ENCODE measurements around the gene CPD. TPM values are rescaled to one million over a fixed set of nuclear protein-coding genes. Genes with fewer than 3 reads are reported as not detected.

CPD gene
- total and polyA plus RNA-seq, 9 of the 15 experiments (the other 6 are each of a cell fraction or from before 2014, with no cell fraction given), result 4.5 to 24.4 (median 20.4) TPM

DNA sequence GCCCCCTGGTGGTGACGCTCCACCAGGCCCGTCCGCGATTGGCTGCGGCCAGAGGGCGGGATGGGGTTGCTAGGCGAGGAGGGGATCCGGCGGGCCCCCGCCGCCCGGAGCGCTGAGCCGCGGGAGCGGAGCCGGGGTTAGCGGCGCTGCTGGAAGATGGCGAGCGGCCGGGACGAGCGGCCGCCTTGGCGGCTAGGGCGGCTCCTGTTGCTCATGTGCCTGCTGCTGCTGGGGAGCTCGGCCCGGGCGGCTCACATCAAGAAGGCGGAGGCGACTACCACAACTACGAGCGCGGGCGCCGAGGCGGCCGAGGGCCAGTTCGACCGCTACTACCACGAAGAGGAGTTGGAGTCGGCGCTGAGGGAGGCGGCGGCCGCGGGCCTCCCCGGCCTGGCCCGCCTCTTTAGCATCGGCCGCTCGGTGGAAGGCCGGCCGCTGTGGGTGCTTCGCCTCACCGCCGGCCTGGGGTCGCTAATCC lies at the start of gene CPD (continued):
- TF ChIP-seq KAT8 (IDR thresholded peaks at IDR 0.05; ENCODE audit: low read depth) (no peak), ZC3H4 (CRISPR knock-in tag; IDR thresholded peaks at IDR 0.05; ENCODE audit: borderline replicate concordance) (no peak), CXXC5 (CRISPR knock-in tag; IDR thresholded peaks at IDR 0.05) (peak; percentile 65), EZH2 (IDR thresholded peaks at IDR 0.05; ENCODE audit: borderline replicate concordance, low read depth, low read length) (no peak), YBX1 (IDR thresholded peaks at IDR 0.05) (no peak), NBN (IDR thresholded peaks at IDR 0.05; ENCODE audit: low read depth) (no peak), ZNF707 (CRISPR knock-in tag; conservative IDR thresholded peaks at IDR 0.05) (no peak), ASH1L (IDR thresholded peaks at IDR 0.05; ENCODE audit: borderline replicate concordance, low read depth, partially characterized antibody) (no peak), RUNX1 (IDR thresholded peaks at IDR 0.05; ENCODE audit: low read depth) (no peak), TAF15 (IDR thresholded peaks at IDR 0.05; ENCODE audit: low read depth, low read length) (no peak), ZNF764 (CRISPR knock-in tag; IDR thresholded peaks at IDR 0.05; ENCODE audit: low read depth) (no peak)
- TF ChIP-seq, protein P1, sequence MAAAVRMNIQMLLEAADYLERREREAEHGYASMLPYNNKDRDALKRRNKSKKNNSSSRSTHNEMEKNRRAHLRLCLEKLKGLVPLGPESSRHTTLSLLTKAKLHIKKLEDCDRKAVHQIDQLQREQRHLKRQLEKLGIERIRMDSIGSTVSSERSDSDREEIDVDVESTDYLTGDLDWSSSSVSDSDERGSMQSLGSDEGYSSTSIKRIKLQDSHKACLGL (CRISPR knock-in tag; IDR thresholded peaks at IDR 0.05; ENCODE audit: borderline replicate concordance, poor library complexity, severe bottlenecking), result no peak
- TF ChIP-seq, protein P2, sequence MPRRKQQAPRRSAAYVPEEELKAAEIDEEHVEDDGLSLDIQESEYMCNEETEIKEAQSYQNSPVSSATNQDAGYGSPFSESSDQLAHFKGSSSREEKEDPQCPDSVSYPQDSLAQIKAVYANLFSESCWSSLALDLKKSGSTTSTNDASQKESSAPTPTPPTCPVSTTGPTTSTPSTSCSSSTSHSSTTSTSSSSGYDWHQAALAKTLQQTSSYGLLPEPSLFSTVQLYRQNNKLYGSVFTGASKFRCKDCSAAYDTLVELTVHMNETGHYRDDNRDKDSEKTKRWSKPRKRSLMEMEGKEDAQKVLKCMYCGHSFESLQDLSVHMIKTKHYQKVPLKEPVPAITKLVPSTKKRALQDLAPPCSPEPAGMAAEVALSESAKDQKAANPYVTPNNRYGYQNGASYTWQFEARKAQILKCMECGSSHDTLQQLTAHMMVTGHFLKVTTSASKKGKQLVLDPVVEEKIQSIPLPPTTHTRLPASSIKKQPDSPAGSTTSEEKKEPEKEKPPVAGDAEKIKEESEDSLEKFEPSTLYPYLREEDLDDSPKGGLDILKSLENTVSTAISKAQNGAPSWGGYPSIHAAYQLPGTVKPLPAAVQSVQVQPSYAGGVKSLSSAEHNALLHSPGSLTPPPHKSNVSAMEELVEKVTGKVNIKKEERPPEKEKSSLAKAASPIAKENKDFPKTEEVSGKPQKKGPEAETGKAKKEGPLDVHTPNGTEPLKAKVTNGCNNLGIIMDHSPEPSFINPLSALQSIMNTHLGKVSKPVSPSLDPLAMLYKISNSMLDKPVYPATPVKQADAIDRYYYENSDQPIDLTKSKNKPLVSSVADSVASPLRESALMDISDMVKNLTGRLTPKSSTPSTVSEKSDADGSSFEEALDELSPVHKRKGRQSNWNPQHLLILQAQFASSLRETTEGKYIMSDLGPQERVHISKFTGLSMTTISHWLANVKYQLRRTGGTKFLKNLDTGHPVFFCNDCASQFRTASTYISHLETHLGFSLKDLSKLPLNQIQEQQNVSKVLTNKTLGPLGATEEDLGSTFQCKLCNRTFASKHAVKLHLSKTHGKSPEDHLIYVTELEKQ (CRISPR knock-in tag; IDR thresholded peaks at IDR 0.05), result no peak
- TF ChIP-seq, protein P3, sequence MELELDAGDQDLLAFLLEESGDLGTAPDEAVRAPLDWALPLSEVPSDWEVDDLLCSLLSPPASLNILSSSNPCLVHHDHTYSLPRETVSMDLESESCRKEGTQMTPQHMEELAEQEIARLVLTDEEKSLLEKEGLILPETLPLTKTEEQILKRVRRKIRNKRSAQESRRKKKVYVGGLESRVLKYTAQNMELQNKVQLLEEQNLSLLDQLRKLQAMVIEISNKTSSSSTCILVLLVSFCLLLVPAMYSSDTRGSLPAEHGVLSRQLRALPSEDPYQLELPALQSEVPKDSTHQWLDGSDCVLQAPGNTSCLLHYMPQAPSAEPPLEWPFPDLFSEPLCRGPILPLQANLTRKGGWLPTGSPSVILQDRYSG (tag; conservative IDR thresholded peaks at IDR 0.05; ENCODE audit: low read depth), result no peak
- TF ChIP-seq, protein P4, sequence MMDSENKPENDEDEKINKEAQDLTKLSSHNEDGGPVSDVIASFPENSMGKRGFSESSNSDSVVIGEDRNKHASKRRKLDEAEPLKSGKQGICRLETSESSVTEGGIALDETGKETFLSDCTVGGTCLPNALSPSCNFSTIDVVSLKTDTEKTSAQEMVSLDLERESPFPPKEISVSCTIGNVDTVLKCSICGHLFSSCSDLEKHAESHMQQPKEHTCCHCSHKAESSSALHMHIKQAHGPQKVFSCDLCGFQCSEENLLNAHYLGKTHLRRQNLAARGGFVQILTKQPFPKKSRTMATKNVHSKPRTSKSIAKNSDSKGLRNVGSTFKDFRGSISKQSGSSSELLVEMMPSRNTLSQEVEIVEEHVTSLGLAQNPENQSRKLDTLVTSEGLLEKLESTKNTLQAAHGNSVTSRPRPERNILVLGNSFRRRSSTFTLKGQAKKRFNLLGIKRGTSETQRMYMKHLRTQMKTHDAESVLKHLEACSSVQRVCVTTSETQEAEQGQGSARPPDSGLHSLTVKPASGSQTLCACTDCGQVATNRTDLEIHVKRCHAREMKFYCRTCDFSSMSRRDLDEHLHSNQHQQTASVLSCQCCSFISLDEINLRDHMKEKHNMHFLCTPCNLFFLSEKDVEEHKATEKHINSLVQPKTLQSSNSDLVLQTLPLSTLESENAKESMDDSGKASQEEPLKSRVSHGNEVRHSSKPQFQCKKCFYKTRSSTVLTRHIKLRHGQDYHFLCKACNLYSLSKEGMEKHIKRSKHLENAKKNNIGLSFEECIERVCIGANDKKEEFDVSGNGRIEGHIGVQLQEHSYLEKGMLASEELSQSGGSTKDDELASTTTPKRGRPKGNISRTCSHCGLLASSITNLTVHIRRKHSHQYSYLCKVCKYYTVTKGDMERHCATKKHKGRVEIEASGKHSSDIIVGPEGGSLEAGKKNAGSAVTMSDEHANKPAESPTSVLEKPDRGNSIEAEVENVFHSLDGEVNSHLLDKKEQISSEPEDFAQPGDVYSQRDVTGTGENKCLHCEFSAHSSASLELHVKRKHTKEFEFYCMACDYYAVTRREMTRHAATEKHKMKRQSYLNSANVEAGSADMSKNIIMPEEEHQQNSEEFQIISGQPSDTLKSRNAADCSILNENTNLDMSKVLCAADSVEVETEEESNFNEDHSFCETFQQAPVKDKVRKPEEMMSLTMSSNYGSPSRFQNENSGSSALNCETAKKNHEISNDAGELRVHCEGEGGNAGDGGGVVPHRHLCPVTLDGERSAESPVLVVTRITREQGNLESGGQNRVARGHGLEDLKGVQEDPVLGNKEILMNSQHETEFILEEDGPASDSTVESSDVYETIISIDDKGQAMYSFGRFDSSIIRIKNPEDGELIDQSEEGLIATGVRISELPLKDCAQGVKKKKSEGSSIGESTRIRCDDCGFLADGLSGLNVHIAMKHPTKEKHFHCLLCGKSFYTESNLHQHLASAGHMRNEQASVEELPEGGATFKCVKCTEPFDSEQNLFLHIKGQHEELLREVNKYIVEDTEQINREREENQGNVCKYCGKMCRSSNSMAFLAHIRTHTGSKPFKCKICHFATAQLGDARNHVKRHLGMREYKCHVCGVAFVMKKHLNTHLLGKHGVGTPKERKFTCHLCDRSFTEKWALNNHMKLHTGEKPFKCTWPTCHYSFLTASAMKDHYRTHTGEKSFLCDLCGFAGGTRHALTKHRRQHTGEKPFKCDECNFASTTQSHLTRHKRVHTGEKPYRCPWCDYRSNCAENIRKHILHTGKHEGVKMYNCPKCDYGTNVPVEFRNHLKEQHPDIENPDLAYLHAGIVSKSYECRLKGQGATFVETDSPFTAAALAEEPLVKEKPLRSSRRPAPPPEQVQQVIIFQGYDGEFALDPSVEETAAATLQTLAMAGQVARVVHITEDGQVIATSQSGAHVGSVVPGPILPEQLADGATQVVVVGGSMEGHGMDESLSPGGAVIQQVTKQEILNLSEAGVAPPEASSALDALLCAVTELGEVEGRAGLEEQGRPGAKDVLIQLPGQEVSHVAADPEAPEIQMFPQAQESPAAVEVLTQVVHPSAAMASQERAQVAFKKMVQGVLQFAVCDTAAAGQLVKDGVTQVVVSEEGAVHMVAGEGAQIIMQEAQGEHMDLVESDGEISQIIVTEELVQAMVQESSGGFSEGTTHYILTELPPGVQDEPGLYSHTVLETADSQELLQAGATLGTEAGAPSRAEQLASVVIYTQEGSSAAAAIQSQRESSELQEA (IDR thresholded peaks at IDR 0.05; ENCODE audit: low read depth), result no peak
